Choroid plexus epithelial cell (primary cell): ENCODE measurements around the gene UPP1.
A peak's percentile ranks its signal among the peaks of the same experiment; 100 is the strongest.

Source experiments
- DNase-seq: peaks from one replicate; pipeline ENCODE4 v3.0.0-alpha.2; 2010; ENCODE audit warnings: low read depth
- H3K4me3 ChIP-seq: 2 replicates; pipeline ENCODE4 v1.5.1; 2011; ENCODE audit warnings: low read depth, mild to moderate bottlenecking, control low read depth, low read length, moderate library complexity
- TF ChIP-seq, protein P1 (sequence below): conservative IDR thresholded peaks from 2 replicates; pipeline ENCODE4 v1.5.1; 2011; ENCODE audit warnings: low read depth, mild to moderate bottlenecking, control low read depth, inconsistent platforms, low read length, moderate library complexity

UPP1 gene

DNA sequence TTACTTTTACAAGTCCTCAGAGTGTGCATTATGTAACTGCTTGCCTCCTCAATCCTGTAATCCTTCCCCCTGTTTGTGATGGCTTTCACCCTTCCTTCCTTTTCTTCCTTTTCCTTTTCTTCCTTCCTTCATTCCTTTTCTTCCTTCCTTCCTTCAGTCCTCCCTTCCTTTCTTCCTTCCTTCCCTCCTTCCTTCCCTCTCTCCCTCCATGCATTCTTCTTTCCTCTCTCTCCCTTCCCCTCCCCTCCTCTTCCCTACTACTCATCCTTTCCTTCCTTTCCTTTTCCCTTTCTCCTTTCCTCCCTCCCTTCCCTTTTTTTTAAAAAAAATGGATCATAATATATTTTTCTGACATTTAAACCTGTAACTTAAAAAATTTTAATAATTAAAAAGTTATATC lies 60.0 kb downstream of the UPP1 start:
- no peak overlapping the region for H3K4me3 ChIP-seq
- TF ChIP-seq, protein P1, sequence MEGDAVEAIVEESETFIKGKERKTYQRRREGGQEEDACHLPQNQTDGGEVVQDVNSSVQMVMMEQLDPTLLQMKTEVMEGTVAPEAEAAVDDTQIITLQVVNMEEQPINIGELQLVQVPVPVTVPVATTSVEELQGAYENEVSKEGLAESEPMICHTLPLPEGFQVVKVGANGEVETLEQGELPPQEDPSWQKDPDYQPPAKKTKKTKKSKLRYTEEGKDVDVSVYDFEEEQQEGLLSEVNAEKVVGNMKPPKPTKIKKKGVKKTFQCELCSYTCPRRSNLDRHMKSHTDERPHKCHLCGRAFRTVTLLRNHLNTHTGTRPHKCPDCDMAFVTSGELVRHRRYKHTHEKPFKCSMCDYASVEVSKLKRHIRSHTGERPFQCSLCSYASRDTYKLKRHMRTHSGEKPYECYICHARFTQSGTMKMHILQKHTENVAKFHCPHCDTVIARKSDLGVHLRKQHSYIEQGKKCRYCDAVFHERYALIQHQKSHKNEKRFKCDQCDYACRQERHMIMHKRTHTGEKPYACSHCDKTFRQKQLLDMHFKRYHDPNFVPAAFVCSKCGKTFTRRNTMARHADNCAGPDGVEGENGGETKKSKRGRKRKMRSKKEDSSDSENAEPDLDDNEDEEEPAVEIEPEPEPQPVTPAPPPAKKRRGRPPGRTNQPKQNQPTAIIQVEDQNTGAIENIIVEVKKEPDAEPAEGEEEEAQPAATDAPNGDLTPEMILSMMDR, result no peak
- DNase-seq, result no peak

- no peak overlapping the region for H3K4me3 ChIP-seq
- no peak for DNase-seq
- TF ChIP-seq, protein P1, result no peak
Observed at GRCh38 chr7:48150086-48150485, 61.0 kb downstream of the UPP1 start.

- no peak overlapping the region for H3K4me3 ChIP-seq
- peak; percentile 80 for DNase-seq
- TF ChIP-seq, protein P1, result peak; percentile 88
Observed at GRCh38 chr7:48154792-48155413, 65.8 kb downstream of the UPP1 start.
